Progenitor cell of endocrine pancreas (in vitro differentiated cells): ENCODE results near the gene CD82. TPM values are rescaled to one million over a fixed set of nuclear protein-coding genes. Genes with fewer than 3 reads are reported as not detected.
A peak's percentile ranks its signal among the peaks of the same experiment; 100 is the strongest.

Experiments used
- DNase-seq: peaks from one replicate; pipeline ENCODE4 v3.0.0; 2021; ENCODE audit warnings: low spot score; ENCODE audit not compliant: unreplicated experiment
- H3K27ac Mint-ChIP-seq: 2 replicates; pipeline ENCODE4 v1.8.0; 2021; ENCODE audit warnings: mild to moderate bottlenecking, moderate library complexity, mixed read lengths
- H3K27me3 Mint-ChIP-seq: 2 replicates; pipeline ENCODE4 v1.8.0; 2021; ENCODE audit warnings: mixed read lengths
- H3K36me3 Mint-ChIP-seq: 2 replicates; pipeline ENCODE4 v1.8.0; 2022; ENCODE audit warnings: mixed read lengths; ENCODE audit not compliant: insufficient read depth
- H3K4me1 Mint-ChIP-seq: 2 replicates; pipeline ENCODE4 v1.8.0; 2021; ENCODE audit warnings: low read depth, mixed read lengths
- H3K4me3 Mint-ChIP-seq: 2 replicates; pipeline ENCODE4 v1.8.0; 2021; ENCODE audit warnings: low read depth, mild to moderate bottlenecking, moderate library complexity, mixed read lengths
- H3K9me3 Mint-ChIP-seq: 2 replicates; pipeline ENCODE4 v1.8.0; 2021; ENCODE audit warnings: low read depth, mixed read lengths
- CTCF ChIP-seq: fragments of 200-600 bp; sonication (generic); IDR thresholded peaks from one replicate; pipeline ENCODE4 v1.5.0; 2021; ENCODE audit warnings: antibody characterized with exemption, mild to moderate bottlenecking; ENCODE audit not compliant: unreplicated experiment
- total RNA-seq: library from RNA; stranded (reverse); gene quantifications from 2 replicates; pipeline ENCODE4 v1.2.1, GENCODE V29; 2021

The CD82 gene
- total RNA-seq, 1 donor from 2014 or later, result 9.3 TPM

GRCh38 chr11:44651535-44652155 lies 86.2 kb downstream of the CD82 start:
- no peak for TF ChIP-seq CTCF
- Mint-ChIP-seq H3K27me3 (peaks cover 6% of the 10 kb centered on the region), H3K4me1 (peaks cover 3% of the 10 kb centered on the region), H3K9me3 (peaks cover 4% of the 10 kb centered on the region), H3K36me3 (no peaks in the 10 kb centered on the region), H3K27ac (peak overlapping the region; percentile 10), H3K4me3 (no peak overlapping the region)
- DNase-seq, result no peak

DNA sequence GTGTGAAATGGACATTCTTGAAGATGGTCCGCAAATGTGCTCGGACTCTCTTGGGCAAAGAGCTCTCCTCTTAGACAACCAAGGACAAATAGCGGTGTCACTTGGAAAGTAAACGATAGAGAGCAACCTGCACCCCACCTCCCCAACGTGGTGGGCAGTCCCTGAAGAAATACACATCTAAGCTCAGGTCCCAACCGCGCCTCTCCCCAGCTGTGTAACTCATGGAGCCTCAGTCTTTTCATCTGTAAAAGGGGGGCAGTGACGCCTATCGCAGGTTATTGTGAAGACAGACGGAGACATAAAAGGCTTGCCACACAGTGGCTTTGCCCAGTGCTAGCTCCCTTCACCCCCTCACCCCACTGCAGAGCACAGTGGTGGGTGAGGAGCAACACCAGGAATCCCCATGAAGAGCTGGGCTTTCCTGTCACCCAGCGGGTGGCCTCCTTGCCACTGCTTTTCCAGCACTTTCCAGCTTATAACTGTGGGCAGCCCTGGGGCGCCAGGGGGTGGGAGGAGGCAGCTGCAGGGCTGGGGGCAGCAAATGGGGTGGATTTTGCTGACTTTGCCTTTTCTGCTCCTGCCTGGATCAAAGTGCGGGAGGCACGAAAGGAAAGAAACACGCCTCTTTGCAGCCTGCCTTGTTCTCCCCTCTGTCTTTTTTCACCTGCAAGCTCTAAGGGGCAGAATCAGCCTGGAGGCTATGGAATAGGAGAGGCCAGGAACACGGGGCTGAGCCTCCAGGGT lies 87.6 kb downstream of the CD82 start:
- H3K27ac Mint-ChIP-seq, result no peak overlapping the region
- DNase-seq, result no peak
- no peaks in the 10 kb centered on the region for H3K36me3 Mint-ChIP-seq
- H3K4me3 Mint-ChIP-seq, result no peak overlapping the region
- TF ChIP-seq CTCF, result no peak
- H3K27me3 Mint-ChIP-seq, result peaks cover 6% of the 10 kb centered on the region
- H3K4me1 Mint-ChIP-seq, result peaks cover 3% of the 10 kb centered on the region
- H3K9me3 Mint-ChIP-seq, result no peaks in the 10 kb centered on the region

DNA sequence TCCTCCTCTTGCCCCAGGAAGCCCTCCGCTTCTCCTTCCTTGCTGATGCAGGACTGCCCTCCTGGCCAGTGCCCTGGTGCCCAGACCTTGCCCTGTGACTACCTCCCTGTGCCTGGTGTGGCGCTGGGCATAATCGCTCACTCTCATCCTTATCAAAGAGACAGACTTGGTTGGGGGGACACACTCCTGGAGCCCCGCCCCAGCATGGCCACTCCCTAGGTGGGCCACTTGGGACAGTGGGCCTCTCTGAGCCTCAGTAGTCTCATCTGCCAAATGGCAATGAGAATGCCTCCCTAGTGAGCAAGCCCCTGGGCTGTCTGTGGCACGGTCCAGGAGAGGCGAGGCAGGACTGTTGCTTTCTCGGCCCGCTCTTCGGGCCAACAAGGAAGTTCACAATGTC lies 88.6 kb downstream of the CD82 start:
- H3K27ac Mint-ChIP-seq, result no peak overlapping the region
- H3K9me3 Mint-ChIP-seq, result no peaks in the 10 kb centered on the region
- H3K27me3 Mint-ChIP-seq, result peaks cover 13% of the 10 kb centered on the region
- H3K36me3 Mint-ChIP-seq, result no peaks in the 10 kb centered on the region
- TF ChIP-seq CTCF, result no peak
- DNase-seq, result no peak
- H3K4me1 Mint-ChIP-seq, result peaks cover 3% of the 10 kb centered on the region
- H3K4me3 Mint-ChIP-seq, result no peak overlapping the region

DNA sequence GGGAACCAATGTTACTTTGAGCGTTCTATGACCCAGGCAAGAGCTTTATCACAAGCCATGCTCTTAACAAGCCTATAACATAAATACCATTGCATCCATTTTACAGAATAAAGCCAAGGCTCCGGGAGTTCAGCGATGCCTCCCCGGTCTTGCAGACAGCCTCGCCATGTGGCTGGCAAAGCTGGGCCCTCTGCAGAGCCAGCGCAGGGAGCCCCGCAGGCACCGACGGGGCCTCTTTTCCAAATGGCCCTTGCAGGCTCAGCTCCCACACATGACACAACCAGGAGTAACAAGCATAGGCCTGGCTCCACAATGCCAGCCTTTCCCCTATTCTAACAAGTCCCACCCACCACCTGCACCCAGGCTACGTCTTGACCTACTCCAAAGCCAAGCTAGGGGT lies 89.1 kb downstream of the CD82 start:
- H3K9me3 Mint-ChIP-seq, result no peaks in the 10 kb centered on the region
- no peak overlapping the region for H3K4me3 Mint-ChIP-seq
- H3K27me3 Mint-ChIP-seq, result peaks cover 15% of the 10 kb centered on the region
- no peak for TF ChIP-seq CTCF
- DNase-seq, result no peak
- H3K27ac Mint-ChIP-seq, result no peak overlapping the region
- H3K36me3 Mint-ChIP-seq, result no peaks in the 10 kb centered on the region
- peaks cover 3% of the 10 kb centered on the region for H3K4me1 Mint-ChIP-seq

DNA sequence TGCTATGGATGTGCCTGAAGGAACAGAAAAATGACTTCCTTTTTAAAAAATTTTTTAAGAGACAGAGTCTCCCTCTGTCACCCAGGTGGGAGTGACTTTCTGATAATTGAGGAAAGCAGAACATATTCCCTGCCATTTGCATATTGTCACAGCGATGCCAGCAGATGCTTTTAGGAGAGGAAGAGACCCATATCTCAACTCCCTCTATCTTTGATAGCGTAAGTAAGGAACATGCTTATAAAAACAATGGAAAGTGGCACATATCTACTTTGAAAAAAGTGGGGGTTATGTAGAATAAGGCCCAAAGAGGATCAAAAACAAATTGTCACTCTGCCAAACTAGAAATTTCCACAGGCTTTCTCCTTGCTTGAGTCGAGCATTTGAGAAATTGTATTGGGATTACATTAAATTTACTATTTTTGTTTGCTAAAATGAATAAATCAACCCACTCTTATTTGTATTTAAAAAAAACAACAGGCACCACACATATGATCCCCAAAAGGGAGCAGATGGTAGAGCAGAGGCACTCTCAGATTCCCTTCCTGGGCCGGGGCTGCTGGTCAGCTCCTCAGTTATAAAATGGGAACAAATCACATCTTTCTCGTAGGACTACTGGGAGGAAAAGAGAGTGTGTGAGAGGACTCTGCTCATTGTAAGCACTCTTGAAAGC lies 92.5 kb downstream of the CD82 start:
- H3K36me3 Mint-ChIP-seq, result no peaks in the 10 kb centered on the region
- DNase-seq, result no peak
- H3K9me3 Mint-ChIP-seq, result peaks cover 7% of the 10 kb centered on the region
- H3K27ac Mint-ChIP-seq, result no peak overlapping the region
- H3K27me3 Mint-ChIP-seq, result peaks cover 9% of the 10 kb centered on the region
- peaks cover 3% of the 10 kb centered on the region for H3K4me1 Mint-ChIP-seq
- H3K4me3 Mint-ChIP-seq, result no peak overlapping the region
- TF ChIP-seq CTCF, result no peak
